GM21360 (cell line): ENCODE data around the gene VWA8.

Source experiments
- ATAC-seq: cut with Tn5 transposase; IDR thresholded peaks from one replicate; pipeline ENCODE4 v1.9.1; 2021; ENCODE audit warnings: mild to moderate bottlenecking, moderate library complexity; ENCODE audit not compliant: unreplicated experiment

VWA8 gene

DNA sequence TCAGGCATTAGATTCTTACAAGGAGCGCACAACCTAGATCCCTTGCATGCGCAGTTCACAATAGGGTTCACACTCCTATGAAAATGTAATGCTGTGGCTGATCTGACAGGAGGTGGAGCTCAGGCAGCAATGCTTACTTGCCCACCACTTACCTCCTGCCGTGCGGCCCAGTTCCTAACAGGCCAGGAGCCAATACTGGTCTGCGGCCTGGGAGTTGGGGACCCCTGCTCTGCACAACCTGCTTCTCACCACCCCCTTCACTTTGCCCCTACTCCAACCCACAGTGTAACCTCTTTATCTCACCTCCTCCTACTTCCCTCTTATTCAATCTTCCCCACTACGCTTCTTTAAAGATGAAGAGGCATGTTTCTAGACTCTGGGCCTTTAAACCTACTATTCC lies 263.3 kb downstream of the VWA8 start:
- ATAC-seq, result no peak

DNA sequence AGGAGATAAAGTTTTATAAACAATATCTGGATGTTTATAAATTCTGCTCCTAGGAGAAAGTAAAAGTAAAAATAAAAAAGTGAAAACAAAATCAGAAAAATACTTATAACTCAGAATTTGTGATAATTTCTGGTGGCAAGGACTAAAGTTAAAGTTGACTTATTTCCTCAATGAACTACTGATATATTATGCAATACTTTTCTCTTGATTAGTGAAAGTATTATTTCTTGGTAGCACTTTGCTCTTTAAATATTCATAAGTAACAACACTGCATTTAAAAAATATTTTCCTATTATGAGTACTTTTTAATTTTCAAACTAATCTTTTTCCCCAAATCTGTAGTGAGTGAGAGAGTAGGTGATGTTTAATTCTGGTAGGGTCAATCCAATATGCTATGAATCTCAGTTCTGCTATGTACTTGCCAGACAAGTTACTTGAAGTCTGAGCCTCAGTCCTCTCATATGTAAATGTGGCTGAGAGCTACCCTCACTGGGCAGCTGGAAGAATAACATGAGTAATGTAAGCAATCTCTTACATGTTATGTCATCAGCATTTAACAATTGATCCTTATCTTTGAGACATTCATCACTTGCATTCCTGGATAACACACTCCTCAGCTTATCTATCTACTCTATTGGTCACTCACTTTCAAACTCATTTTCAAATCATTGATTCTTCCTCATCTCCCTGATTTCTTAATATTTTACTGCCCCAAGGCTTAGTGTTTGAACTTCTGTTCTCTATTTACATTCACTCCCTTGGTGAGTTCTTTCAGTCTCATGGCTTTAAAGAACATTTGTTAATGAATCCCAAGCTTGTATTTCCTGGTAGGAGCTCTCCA lies 264.5 kb downstream of the VWA8 start:
- ATAC-seq, result no peak

DNA sequence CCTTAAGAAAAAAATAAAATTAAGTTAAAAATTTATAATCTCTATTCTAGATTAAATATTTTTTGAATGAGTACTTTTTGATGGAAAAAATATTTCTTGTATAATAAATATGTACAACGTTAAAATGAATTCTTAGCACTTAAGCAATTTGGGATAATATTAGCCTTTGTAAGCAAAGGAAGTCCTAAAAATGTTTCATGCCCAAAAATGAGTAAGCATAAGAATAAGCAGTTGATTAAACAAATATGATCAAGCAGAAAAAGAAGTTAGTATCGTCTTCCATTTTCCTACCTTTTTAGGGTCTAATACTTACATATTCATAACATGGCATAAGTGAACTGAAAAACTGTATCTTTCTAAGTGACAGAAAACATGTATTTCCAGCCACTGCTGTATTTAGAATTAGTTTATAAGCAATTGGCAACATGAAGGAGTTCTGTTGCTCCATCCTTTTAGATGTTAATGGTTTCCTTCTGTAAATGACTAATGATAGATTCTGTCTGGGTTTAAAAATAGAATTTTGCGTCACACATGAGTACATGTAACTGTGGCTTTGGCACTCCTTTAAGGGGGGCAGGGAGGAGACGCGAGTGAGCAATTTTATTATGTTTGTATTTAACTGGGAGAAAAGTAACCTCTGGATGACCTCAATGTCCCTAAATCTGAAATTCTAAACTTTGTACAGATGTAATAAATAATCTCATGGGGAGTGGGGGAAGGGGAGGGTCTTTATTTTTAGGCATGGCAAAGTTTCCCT lies 266.2 kb downstream of the VWA8 start:
- ATAC-seq, result no peak

DNA sequence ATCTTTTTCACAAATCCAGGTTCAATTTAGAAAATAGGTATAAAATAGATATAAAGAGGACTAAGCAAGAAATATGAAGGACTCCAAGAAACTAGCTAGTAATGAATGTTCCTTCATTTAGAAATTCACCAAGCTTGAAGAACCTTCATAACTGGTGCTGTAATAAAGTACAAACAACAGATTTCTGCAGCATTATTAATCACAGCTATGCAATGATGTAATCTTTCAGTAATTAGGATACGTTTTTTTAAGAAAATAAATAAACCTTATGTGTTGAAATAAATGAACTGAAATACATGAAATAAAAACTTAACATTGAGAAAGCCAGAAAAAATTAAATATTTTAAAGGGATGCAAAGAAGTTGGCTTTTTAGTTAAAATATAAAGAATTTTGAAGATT lies 267.5 kb downstream of the VWA8 start:
- no peak for ATAC-seq

DNA sequence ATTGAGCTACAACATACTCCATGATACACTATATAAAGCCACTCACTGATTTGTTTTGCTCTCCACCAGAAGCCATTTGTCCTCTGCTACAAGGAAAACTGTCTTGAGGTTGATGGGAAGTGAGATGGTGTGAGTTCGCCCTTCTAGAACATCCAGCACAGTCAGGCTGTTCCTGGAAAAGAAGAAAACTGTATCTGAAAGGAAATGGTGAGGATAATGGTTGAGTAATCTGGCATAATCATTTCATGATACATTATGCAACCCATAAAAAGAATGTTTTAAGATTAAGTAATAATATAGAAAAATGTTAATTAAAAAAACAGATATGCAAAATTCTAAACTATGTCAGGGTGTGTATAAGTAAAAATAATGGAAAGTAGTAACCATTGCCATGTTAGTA lies 269.6 kb downstream of the VWA8 start:
- no peak for ATAC-seq

GRCh38 chr13:41682766-41683165 lies 278.1 kb downstream of the VWA8 start:
- ATAC-seq, result no peak

- ATAC-seq, result no peak
Measured at GRCh38 chr13:41682001-41682400, 278.9 kb downstream of the VWA8 start.

DNA sequence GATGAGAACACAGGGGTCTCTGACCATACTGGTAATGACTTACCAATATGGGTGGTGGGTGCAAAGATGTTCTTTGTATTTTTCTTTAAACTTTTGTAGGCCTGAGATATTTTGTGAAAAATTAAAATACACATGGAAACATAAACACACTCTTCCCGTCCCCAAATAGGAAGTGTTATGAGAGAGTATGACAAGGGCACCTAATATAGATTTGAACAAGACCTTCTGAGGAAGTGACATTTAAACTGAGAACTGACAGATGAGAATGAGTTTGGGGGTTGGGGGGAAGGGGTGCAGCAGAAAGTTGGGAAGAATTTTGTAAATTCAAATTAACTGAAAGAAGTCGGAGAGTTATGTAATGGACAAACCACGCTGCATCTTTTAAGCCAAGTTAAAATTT lies 279.3 kb downstream of the VWA8 start:
- ATAC-seq, result no peak

DNA sequence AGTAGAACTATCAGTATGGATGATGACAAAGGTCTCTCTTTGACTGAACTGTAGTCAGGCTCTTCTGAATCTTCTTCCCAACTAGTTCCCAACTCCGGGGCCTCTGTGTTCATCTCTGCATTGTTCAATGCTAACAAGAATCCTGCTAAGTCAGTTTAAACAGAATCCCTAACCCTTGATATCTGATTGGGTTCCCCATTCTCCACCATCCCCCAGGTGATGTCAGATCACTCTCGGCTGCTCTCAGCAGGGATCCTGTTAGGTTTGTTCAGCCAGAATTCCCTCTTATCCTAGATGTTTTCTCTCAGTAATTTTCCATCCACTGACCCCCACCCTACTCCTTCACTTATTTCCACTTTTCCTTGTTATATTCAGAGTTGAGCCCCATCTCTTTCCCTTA lies 280.0 kb downstream of the VWA8 start:
- no peak for ATAC-seq

DNA sequence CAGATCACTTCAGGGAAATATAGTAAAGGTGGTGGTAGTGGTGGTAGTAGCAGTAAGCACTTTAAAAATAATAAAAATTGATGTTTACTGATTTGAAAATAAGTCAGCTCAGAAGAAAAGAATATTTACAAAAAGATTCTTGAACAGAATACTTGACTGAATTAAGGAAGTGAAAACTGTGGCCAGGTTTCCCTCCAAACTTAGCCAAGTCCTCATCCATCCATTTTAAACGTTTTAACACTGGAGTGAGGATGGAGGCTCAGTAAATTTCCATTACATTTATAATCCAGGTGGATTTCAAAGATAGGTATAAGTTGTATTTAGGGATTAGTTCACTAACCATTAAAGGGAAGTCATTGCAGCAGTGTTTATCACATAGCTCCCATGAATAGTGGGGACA lies 282.1 kb downstream of the VWA8 start:
- no peak for ATAC-seq

DNA sequence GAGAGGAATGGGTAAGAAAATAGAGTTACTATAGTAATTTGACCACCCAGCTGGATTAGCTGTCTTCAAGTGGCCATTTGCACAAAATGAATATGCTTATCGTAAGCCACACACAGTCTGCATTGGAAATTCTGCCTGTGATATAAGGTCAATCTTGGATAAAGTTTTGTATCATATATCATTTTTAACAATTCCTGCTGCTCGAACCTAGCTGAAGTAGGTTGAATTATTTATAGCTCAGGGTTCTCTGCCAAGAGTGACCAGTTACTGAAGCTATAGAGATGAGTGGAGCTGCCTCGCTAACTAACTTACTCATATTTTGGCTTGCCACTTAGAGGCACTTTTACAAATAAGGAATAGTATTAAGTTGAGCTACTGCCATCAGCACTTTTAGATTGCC lies 282.7 kb downstream of the VWA8 start:
- no peak for ATAC-seq

GRCh38 chr13:41675306-41675705 lies 285.6 kb downstream of the VWA8 start:
- ATAC-seq, result no peak

DNA sequence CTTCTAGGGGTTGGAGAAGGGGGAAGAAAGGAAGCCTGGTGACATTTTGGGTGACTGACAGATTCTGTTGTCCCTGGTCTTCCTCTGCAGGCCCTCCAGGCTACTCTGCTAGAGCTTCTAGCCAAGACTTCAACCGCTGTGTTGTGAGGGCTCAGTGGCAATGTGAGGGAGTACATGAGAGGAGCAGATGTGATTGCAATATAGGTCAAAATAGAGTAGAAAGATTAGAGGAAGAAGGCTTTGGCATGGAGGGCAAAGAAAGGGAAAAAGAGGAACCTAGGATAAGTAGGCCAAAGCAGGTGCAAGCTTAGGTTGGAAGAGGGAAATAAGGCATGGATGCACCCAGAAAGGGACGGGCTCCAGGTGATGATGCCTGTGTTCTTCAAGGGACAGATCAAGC lies 286.7 kb downstream of the VWA8 start:
- ATAC-seq, result no peak

DNA sequence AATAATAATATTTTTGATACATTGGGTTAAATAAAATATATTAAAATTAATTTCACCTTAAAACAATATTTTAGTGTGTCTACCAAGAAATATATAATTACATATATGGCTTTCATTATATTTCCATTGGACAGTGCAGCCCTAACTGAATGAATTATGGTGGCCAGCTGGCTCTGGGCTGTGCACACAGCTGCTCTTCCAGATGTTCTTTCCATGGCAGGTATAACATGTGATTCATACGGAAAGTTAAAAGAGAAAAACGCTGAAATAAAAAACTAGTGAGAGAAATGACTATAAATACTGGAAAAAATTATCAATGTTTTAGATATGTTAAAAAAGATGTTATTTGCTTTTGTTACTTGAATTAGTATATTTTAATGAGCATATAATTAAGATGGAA lies 287.3 kb downstream of the VWA8 start:
- no peak for ATAC-seq

DNA sequence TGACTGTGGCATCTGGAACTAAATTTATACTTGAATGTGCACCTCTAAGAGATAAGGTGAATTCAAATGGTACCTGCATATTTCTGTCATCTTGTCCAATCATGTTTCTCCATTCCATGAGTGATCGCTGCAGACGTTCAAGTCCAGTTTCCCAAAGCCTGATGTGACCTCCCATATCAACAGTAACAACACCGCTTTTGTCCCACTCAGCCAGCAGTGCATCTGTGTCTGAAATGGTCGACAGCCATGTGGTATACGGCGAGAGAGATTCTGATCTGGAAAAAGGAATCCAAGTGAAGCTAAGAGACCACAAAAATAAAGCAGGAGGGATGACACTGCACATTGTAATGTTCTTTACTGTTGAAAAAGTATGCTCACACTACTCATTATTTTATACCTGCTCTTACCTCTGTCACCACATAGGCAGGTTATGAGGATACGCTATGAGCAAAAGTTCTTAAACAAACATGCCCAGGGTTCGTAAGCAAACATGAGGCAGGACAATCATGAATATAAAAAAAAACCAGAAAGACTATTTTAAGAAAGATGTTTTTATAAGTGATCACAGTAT lies 290.0 kb downstream of the VWA8 start:
- ATAC-seq, result no peak

DNA sequence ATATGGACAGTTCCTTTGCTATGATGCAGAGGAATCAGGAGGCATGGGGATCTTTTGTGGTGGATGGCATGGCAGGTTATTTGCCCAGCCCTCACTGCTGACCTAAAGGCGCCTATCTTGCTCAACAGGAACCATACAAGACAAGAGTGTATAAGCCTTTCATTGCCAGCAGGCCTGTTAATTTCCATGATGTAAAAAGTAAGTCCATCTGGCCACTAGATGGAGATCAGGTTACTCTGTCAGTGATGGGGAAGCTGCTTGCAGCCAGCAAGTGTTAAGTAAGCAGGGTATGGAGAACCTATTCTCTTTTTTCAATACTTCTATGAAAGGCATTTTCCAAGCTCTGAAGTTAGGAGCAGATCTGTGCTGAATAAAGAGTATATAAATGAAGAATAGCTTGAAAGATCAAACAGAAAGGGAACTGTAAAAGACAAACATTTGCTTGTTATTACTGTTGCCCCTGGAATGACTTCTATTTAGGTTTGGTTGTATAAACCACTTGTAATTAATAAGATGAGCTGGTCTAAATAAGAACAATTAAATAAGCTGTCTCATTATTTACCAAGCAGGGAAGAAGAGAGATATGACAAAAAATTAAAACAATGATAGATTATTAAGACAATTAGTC lies 292.7 kb downstream of the VWA8 start:
- peak; percentile 90 for ATAC-seq

GRCh38 chr13:41666644-41667043 lies 294.3 kb downstream of the VWA8 start:
- no peak for ATAC-seq

GRCh38 chr13:41660411-41660810 lies 300.5 kb downstream of the VWA8 start:
- ATAC-seq, result no peak

GRCh38 chr13:41658057-41658661 lies 302.8 kb downstream of the VWA8 start:
- ATAC-seq, result no peak

GRCh38 chr13:41655997-41656396 lies 304.9 kb downstream of the VWA8 start:
- ATAC-seq, result no peak

GRCh38 chr13:41654796-41655195 lies 306.1 kb downstream of the VWA8 start:
- no peak for ATAC-seq
